BLaER1 (cell line): ENCODE measurements around the gene DDX1.

Source experiments
- H3K27ac ChIP-seq: shearing (Covaris generic); formaldehyde crosslinking; 2 replicates; pipeline ENCODE4 v1.8.1; 2022
- H3K27me3 ChIP-seq: shearing (Covaris generic); formaldehyde crosslinking; 2 replicates; pipeline ENCODE4 v1.8.1; 2022
- H3K36me3 ChIP-seq: shearing (Covaris generic); formaldehyde crosslinking; 2 replicates; pipeline ENCODE4 v1.8.1; 2022
- H3K4me1 ChIP-seq: shearing (Covaris generic); formaldehyde crosslinking; 2 replicates; pipeline ENCODE4 v1.8.1; 2022
- H3K4me2 ChIP-seq: shearing (Covaris generic); formaldehyde crosslinking; 2 replicates; pipeline ENCODE4 v1.8.1; 2022
- H3K4me3 ChIP-seq: shearing (Covaris generic); formaldehyde crosslinking; 2 replicates; pipeline ENCODE4 v1.8.1; 2022
- H3K9ac ChIP-seq: shearing (Covaris generic); formaldehyde crosslinking; 2 replicates; pipeline ENCODE4 v1.8.1; 2022
- H3K9me3 ChIP-seq: shearing (Covaris generic); formaldehyde crosslinking; 2 replicates; pipeline ENCODE4 v1.8.1; 2022
- H4K20me1 ChIP-seq: shearing (Covaris generic); formaldehyde crosslinking; 2 replicates; pipeline ENCODE4 v1.8.1; 2022
- Cebpa-rat ChIP-seq: shearing (Covaris generic); IDR thresholded peaks from 2 replicates; pipeline ENCODE4 v1.8.1; 2022

DDX1 gene

GRCh38 chr2:15642815-15643500 lies 51.3 kb downstream of the DDX1 start:
- H3K27ac ChIP-seq, result no peak overlapping the region
- TF ChIP-seq Cebpa-rat, result no peak
- H3K9me3 ChIP-seq, result peaks cover 11% of the 10 kb centered on the region
- H3K9ac ChIP-seq, result no peak overlapping the region
- peaks cover 9% of the 10 kb centered on the region for H3K4me1 ChIP-seq
- H3K4me3 ChIP-seq, result no peak overlapping the region
- H3K27me3 ChIP-seq, result no peaks in the 10 kb centered on the region
- no peak overlapping the region for H3K4me2 ChIP-seq
- no peaks in the 10 kb centered on the region for H4K20me1 ChIP-seq
- H3K36me3 ChIP-seq, result peaks cover 13% of the 10 kb centered on the region; the same call in 1 of the 2 replicates

GRCh38 chr2:15643791-15644585 lies 52.3 kb downstream of the DDX1 start:
- H4K20me1 ChIP-seq, result no peaks in the 10 kb centered on the region
- H3K4me1 ChIP-seq, result peaks cover 14% of the 10 kb centered on the region
- no peak overlapping the region for H3K9ac ChIP-seq
- no peak overlapping the region for H3K4me2 ChIP-seq
- TF ChIP-seq Cebpa-rat, result no peak
- H3K27me3 ChIP-seq, result no peaks in the 10 kb centered on the region
- peaks cover 10% of the 10 kb centered on the region; the same call in 1 of the 2 replicates for H3K36me3 ChIP-seq
- no peak overlapping the region for H3K4me3 ChIP-seq
- no peak overlapping the region for H3K27ac ChIP-seq
- peaks cover 11% of the 10 kb centered on the region for H3K9me3 ChIP-seq

GRCh38 chr2:15645300-15645699 lies 53.6 kb downstream of the DDX1 start:
- Histone ChIP-seq H3K4me2 (no peak overlapping the region), H3K4me3 (no peak overlapping the region), H3K36me3 (peaks cover 10% of the 10 kb centered on the region; the same call in 1 of the 2 replicates), H4K20me1 (no peaks in the 10 kb centered on the region), H3K27ac (no peak overlapping the region), H3K4me1 (peaks cover 20% of the 10 kb centered on the region), H3K9me3 (peaks cover 11% of the 10 kb centered on the region), H3K27me3 (no peaks in the 10 kb centered on the region), H3K9ac (no peak overlapping the region)
- TF ChIP-seq Cebpa-rat, result no peak

- Histone ChIP-seq H3K4me2 (no peak overlapping the region), H4K20me1 (no peaks in the 10 kb centered on the region), H3K9me3 (peaks cover 11% of the 10 kb centered on the region), H3K27me3 (no peaks in the 10 kb centered on the region), H3K36me3 (peaks cover 9% of the 10 kb centered on the region; the same call in 1 of the 2 replicates), H3K4me3 (no peak overlapping the region), H3K4me1 (peaks cover 24% of the 10 kb centered on the region), H3K27ac (no peak overlapping the region), H3K9ac (no peak overlapping the region)
- no peak for TF ChIP-seq Cebpa-rat
Measured at GRCh38 chr2:15645720-15646385, 54.2 kb downstream of the DDX1 start.

- TF ChIP-seq Cebpa-rat, result no peak
- H3K9ac ChIP-seq, result no peak overlapping the region
- H3K4me2 ChIP-seq, result no peak overlapping the region
- no peaks in the 10 kb centered on the region for H4K20me1 ChIP-seq
- H3K27me3 ChIP-seq, result no peaks in the 10 kb centered on the region
- 0 out of 2 replicates have a peak, but pooled peaks cover under 1% of the 10 kb centered on the region for H3K36me3 ChIP-seq
- no peak overlapping the region for H3K4me3 ChIP-seq
- H3K4me1 ChIP-seq, result peaks cover 26% of the 10 kb centered on the region
- peaks cover 3% of the 10 kb centered on the region; the same call in 1 of the 2 replicates for H3K9me3 ChIP-seq
- no peak overlapping the region for H3K27ac ChIP-seq
Measured at GRCh38 chr2:15646661-15647060, 55.0 kb downstream of the DDX1 start.

GRCh38 chr2:15647622-15648590 lies 56.2 kb downstream of the DDX1 start:
- no peak for TF ChIP-seq Cebpa-rat
- Histone ChIP-seq H3K4me1 (peaks cover 26% of the 10 kb centered on the region), H3K36me3 (no peaks in the 10 kb centered on the region), H3K9ac (no peak overlapping the region), H3K27ac (no peak overlapping the region), H4K20me1 (no peaks in the 10 kb centered on the region), H3K9me3 (no peaks in the 10 kb centered on the region), H3K4me3 (no peak overlapping the region), H3K4me2 (no peak overlapping the region), H3K27me3 (no peaks in the 10 kb centered on the region)

GRCh38 chr2:15648593-15649525 lies 57.2 kb downstream of the DDX1 start:
- no peak overlapping the region for H3K4me3 ChIP-seq
- H3K27ac ChIP-seq, result no peak overlapping the region
- H3K9ac ChIP-seq, result no peak overlapping the region
- H3K4me2 ChIP-seq, result peak overlapping the region; percentile 64
- H4K20me1 ChIP-seq, result no peaks in the 10 kb centered on the region
- no peaks in the 10 kb centered on the region for H3K27me3 ChIP-seq
- H3K4me1 ChIP-seq, result peaks cover 26% of the 10 kb centered on the region
- H3K9me3 ChIP-seq, result no peaks in the 10 kb centered on the region
- no peak for TF ChIP-seq Cebpa-rat
- H3K36me3 ChIP-seq, result no peaks in the 10 kb centered on the region

- peak overlapping the region; percentile 64 for H3K4me2 ChIP-seq
- H3K4me3 ChIP-seq, result no peak overlapping the region
- H3K9me3 ChIP-seq, result no peaks in the 10 kb centered on the region
- no peak overlapping the region for H3K9ac ChIP-seq
- H3K27me3 ChIP-seq, result no peaks in the 10 kb centered on the region
- no peaks in the 10 kb centered on the region for H3K36me3 ChIP-seq
- H4K20me1 ChIP-seq, result no peaks in the 10 kb centered on the region
- peaks cover 26% of the 10 kb centered on the region for H3K4me1 ChIP-seq
- TF ChIP-seq Cebpa-rat, result no peak
- peak overlapping the region; percentile 22; the same call in 1 of the 2 replicates for H3K27ac ChIP-seq
Measured at GRCh38 chr2:15649561-15650255, 58.0 kb downstream of the DDX1 start.
